AG09309 (cell line): ENCODE measurements around the gene NSD1.

Experiments
- DNase-seq: peaks from one replicate; pipeline ENCODE4 v3.0.0-alpha.2; 2010; ENCODE audit warnings: low read depth
- H3K4me3 ChIP-seq: 2 replicates; pipeline ENCODE4 v1.5.1; 2011; ENCODE audit warnings: mild to moderate bottlenecking, low read depth, low read length, moderate library complexity; ENCODE audit not compliant: control insufficient read depth
- TF ChIP-seq, protein P1 (sequence below): IDR thresholded peaks from 2 replicates; pipeline ENCODE4 v1.5.1; 2011; ENCODE audit warnings: mild to moderate bottlenecking, low read depth, low read length, inconsistent platforms; ENCODE audit not compliant: insufficient read depth, control insufficient read depth; ENCODE audit errors: missing control alignments

NSD1 gene

DNA sequence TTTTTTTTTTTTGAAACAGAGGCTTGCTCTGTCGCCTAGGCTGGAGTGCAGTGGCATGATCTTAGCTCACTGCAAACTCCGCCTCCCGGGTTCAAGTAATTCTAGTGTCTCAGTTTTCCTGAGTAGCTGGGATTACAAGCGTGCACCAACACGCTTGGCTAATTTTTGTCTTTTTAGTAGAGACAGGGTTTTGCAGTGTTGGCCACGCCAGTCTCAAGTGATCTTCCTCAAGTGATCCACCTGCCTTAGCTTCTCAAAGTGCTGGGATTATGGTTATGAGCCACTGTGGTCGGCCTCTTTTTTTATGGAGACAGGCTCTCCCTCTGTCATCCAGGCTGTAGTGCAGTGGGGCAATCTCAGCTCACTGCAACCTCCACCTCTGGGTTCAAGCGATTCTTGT is 87.0 kb downstream of the NSD1 start:
- TF ChIP-seq, protein P1, sequence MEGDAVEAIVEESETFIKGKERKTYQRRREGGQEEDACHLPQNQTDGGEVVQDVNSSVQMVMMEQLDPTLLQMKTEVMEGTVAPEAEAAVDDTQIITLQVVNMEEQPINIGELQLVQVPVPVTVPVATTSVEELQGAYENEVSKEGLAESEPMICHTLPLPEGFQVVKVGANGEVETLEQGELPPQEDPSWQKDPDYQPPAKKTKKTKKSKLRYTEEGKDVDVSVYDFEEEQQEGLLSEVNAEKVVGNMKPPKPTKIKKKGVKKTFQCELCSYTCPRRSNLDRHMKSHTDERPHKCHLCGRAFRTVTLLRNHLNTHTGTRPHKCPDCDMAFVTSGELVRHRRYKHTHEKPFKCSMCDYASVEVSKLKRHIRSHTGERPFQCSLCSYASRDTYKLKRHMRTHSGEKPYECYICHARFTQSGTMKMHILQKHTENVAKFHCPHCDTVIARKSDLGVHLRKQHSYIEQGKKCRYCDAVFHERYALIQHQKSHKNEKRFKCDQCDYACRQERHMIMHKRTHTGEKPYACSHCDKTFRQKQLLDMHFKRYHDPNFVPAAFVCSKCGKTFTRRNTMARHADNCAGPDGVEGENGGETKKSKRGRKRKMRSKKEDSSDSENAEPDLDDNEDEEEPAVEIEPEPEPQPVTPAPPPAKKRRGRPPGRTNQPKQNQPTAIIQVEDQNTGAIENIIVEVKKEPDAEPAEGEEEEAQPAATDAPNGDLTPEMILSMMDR: no peak
- DNase-seq: no peak
- H3K4me3 ChIP-seq: no peak overlapping the region

DNA sequence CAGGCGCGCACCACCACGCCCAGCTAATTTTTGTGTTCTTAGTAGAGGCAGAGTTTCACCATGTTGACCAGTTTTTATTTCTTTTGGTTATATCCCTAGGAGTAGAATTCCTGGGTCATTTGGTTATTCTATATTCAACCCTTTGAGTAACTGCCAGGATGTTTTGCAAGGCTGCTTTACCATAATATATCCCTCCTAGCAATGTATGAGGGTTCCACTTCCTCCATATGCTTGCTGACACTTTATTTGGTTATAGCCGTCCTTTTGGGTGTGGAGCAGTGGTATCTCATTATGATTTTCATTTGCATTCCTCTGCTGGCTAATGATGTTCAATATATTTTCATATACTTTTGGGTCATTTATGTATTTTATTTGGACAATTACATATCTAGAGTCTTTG is 88.7 kb downstream of the NSD1 start:
- no peak for DNase-seq
- TF ChIP-seq, protein P1: no peak

DNA sequence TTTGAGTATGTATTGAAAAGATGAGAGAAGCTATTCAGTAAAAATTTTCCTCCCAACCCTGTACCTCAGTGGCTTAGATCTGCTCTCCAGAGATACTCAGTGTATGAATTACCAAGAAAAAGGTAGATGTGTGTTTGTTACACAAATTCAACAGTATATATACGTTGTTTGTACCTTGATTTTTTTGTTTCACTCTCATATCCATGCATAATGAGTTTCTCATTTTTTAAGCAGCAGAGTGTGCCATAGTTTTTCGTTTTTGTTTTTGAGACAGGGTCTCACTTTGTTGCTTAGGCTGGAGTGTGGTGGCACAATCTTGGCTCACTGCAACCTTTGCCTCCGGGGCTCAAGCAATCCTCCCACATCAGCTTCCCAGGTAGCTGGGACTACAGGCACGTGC is 92.2 kb downstream of the NSD1 start:
- TF ChIP-seq, protein P1: no peak

More for the DNA sequence above, 88.7 kb downstream of the NSD1 start:
- H3K4me3 ChIP-seq: no peak overlapping the region

DNA sequence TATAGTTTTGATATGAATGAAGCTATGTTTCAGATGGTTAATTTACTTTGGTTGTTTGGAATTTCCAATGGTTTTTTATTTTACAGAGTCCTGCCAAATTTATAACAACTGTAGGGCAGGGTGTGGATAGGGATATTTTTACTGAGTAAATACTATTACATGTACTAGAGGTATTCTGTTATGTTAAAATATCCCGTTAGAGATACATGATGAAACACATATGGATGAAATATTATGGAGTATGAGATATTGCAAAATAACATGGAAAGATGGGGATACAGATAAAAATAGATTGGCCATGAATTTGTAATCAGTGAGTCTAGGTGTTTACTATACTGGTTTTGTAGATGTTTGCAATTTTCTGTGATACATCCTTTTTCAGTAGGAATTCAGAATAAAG is 93.3 kb downstream of the NSD1 start:
- TF ChIP-seq, protein P1: no peak
- no peak for DNase-seq
- H3K4me3 ChIP-seq: no peak overlapping the region

More for the DNA sequence above, 92.2 kb downstream of the NSD1 start:
- DNase-seq: no peak
- no peak overlapping the region for H3K4me3 ChIP-seq

DNA sequence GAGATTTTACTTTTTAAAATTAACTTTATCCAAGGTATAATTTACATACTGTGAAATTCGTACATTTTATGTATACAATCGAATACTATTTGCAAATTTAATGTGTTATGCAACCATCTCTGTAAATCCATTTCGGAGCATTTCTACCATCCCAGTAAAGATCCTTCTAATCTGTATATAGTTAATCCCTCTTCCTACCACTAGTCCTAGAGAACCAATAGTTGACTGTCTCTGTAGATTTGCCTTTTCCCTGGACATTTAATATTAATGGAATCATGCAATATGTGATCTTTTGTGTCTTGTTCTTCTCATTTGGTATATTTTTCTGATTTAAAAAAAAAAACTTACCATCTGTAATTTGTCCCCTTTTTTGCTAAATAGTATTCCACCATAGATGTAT is 95.2 kb downstream of the NSD1 start:
- TF ChIP-seq, protein P1: no peak
- DNase-seq: no peak
- H3K4me3 ChIP-seq: no peak overlapping the region

DNA sequence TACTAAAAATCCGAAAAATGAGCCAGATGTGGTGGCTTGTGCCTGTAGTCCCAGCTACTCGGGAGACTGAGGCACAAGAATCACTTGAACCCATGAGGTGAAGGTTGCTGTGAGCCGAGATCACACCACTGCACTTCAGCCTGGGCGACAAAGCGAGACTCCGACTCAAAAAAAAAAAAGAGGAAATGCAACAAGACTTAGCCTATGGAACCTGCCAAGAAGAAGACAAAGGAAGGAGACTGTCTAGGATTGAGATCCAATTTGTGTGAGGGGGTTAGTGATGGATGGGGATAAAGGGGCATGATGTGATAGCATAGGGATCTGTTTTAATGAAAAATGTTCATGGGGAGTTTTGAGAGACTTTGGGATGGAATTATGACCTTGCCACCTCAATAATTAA is 97.1 kb downstream of the NSD1 start:
- DNase-seq: no peak

More for the DNA sequence above, 97.1 kb downstream of the NSD1 start:
- no peak overlapping the region for H3K4me3 ChIP-seq
- TF ChIP-seq, protein P1: no peak
